ENCODE measurements around the gene PTPN21.

DNA sequence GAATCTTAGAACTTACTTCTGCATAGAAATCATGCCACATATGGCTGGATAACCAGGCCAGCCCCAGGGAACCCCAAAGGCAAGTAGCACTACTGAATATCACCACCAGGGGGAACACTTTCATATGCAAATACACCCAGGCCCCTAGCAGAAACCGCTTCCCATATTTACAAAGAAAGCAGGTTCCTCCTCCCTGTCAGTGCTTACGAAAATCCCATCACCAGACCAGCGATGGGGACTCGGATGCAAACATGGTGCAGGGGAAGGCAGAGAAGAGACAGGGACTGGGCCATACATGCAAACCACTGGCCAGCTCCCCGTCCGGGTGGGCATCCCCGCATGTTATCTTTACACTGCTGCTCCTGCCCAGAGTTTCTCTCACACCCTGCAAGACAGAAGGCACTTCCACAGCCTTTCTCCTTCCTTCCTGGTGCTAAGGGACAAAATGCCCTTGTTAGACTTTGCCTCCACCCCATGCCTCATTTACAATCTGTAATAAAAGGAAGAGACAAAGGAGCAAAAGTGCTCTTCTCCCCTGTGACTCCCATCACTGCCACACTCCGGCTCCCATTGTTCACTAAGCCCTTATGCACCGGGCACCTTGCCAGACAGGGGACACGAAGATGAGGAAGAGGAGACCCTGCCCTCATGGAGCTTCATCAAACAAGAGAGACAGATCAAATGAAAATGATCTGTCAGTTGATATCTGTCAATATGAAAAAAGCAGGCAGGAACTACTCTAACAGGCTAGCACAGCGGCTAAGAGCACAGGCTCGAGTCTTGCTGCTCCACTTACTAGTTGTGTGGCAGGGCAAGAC lies 62.3 kb downstream of the PTPN21 start:
- TF ChIP-seq, protein P1, sequence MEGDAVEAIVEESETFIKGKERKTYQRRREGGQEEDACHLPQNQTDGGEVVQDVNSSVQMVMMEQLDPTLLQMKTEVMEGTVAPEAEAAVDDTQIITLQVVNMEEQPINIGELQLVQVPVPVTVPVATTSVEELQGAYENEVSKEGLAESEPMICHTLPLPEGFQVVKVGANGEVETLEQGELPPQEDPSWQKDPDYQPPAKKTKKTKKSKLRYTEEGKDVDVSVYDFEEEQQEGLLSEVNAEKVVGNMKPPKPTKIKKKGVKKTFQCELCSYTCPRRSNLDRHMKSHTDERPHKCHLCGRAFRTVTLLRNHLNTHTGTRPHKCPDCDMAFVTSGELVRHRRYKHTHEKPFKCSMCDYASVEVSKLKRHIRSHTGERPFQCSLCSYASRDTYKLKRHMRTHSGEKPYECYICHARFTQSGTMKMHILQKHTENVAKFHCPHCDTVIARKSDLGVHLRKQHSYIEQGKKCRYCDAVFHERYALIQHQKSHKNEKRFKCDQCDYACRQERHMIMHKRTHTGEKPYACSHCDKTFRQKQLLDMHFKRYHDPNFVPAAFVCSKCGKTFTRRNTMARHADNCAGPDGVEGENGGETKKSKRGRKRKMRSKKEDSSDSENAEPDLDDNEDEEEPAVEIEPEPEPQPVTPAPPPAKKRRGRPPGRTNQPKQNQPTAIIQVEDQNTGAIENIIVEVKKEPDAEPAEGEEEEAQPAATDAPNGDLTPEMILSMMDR (IDR thresholded peaks at IDR 0.05), result peak; percentile 87 to 97 (median 93)
- no peak for TF ChIP-seq POLR2A (IDR thresholded peaks at IDR 0.05)

Data from right lobe of liver (tissue), 4 donors.